Measurements from ENCODE around the gene HTRA2. TPM values are rescaled to one million over a fixed set of nuclear protein-coding genes. Genes with fewer than 3 reads are reported as not detected.

Gene HTRA2
- total and polyA plus RNA-seq, 4 donors, result 13.3 to 81.8 (median 18.5) TPM

DNA sequence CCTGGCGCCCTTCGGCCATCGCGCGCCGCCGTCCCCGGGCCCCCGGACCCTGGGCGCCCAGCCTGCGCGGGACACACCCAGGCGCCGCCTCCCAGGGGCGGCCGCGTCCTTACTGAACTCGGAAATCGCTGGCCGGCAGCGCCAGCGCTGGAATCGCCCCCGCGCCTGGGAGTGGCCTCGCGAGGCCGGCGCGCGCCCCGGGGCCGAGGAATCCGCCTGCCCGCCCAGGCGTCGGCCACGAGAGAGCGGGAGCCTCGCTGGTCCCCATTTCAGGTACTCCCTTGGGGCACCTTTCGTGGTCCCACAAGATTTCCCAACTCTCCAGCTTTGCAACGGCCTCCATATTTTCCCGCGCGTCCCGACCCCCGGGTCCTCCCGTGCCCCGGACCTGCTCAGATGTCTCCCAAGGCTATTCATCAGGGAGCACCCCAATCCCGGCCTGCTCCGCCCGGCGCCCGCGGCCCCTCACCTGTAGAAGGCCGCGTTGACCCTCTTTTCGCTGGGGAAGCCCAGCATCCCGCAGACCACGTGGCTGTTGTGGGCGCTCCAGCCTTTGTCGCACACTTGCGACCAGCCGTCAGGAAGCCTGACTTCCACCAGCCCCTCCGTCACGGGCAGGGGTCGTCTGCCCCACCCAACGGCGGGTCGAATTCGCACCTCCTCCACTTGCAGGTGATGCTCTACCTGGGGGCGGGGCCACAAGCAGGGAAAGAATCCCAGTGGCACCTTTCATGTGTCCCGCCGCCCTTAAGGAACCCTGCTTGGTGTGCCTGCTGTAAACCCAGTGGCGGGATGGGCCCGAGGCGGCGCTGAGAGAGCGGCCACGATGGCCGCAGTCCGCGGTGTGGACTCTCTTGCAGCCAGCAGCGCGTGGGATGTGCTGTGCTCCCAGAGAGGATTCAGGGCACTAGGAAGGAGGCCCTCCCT, 19.4 kb downstream of the HTRA2 start:
- H3K27me3 ChIP-seq (ENCODE audit: control insufficient read depth in 4 of 4, insufficient read depth in 4 of 4, low read length in 3 of 4), result no peaks in the 10 kb centered on the region
- 4% methylated on average over 85 of the region's 85 CpGs for WGBS
- peak overlapping the region; percentile 24 to 58 (median 56) for H3K4me3 ChIP-seq (ENCODE audit: low read depth in 1 of 3, low read length in 3 of 3)
- H3K9me3 ChIP-seq (ENCODE audit: control insufficient read depth in 4 of 4, low read length in 3 of 4), result no peaks in the 10 kb centered on the region
- peak; percentile 58 for DNase-seq (ENCODE audit: low spot score)
- TF ChIP-seq FOXA1 (IDR thresholded peaks at IDR 0.05) (no peak), JUND (IDR thresholded peaks at IDR 0.05) (no peak), RAD21 (IDR thresholded peaks at IDR 0.05) (no peak), EGR1 (IDR thresholded peaks at IDR 0.05; ENCODE audit: low read depth in 2 of 2) (no peak), GABPA (IDR thresholded peaks at IDR 0.05 in 1 of 2, conservative IDR thresholded peaks at IDR 0.05 in 1 of 2) (no peak), SP1 (IDR thresholded peaks at IDR 0.05) (no peak), RXRA (IDR thresholded peaks at IDR 0.05) (no peak), ZBTB33 (IDR thresholded peaks at IDR 0.05) (no peak)
- TF ChIP-seq, protein P1, sequence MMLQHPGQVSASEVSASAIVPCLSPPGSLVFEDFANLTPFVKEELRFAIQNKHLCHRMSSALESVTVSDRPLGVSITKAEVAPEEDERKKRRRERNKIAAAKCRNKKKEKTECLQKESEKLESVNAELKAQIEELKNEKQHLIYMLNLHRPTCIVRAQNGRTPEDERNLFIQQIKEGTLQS (IDR thresholded peaks at IDR 0.05), result no peak
- TF ChIP-seq, protein P2, sequence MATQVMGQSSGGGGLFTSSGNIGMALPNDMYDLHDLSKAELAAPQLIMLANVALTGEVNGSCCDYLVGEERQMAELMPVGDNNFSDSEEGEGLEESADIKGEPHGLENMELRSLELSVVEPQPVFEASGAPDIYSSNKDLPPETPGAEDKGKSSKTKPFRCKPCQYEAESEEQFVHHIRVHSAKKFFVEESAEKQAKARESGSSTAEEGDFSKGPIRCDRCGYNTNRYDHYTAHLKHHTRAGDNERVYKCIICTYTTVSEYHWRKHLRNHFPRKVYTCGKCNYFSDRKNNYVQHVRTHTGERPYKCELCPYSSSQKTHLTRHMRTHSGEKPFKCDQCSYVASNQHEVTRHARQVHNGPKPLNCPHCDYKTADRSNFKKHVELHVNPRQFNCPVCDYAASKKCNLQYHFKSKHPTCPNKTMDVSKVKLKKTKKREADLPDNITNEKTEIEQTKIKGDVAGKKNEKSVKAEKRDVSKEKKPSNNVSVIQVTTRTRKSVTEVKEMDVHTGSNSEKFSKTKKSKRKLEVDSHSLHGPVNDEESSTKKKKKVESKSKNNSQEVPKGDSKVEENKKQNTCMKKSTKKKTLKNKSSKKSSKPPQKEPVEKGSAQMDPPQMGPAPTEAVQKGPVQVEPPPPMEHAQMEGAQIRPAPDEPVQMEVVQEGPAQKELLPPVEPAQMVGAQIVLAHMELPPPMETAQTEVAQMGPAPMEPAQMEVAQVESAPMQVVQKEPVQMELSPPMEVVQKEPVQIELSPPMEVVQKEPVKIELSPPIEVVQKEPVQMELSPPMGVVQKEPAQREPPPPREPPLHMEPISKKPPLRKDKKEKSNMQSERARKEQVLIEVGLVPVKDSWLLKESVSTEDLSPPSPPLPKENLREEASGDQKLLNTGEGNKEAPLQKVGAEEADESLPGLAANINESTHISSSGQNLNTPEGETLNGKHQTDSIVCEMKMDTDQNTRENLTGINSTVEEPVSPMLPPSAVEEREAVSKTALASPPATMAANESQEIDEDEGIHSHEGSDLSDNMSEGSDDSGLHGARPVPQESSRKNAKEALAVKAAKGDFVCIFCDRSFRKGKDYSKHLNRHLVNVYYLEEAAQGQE (IDR thresholded peaks at IDR 0.05), result no peak
- H3K36me3 ChIP-seq (ENCODE audit: control insufficient read depth in 4 of 4, insufficient read depth in 3 of 4, low read depth in 1 of 4, low read length in 3 of 4), result no peaks in the 10 kb centered on the region
- H3K27ac ChIP-seq (ENCODE audit: low read depth in 1 of 2, low read length in 2 of 2), result no peak overlapping the region
- H3K9ac ChIP-seq (ENCODE audit: low read depth in 1 of 2, low read length in 2 of 2), result peak overlapping the region in 1 of 2 donors; percentile 47
- peaks cover 5 to 16% (median 10%) of the 10 kb centered on the region in 4 donors for H3K4me1 ChIP-seq (ENCODE audit: control insufficient read depth in 4 of 4, insufficient read depth in 4 of 4, low read length in 3 of 4)

GRCh38 chr2:74550231-74550630, 20.5 kb downstream of the HTRA2 start:
- Histone ChIP-seq H3K4me3 (ENCODE audit: low read depth in 1 of 3, low read length in 3 of 3) (no peak overlapping the region), H3K36me3 (ENCODE audit: control insufficient read depth in 4 of 4, insufficient read depth in 3 of 4, low read depth in 1 of 4, low read length in 3 of 4) (no peaks in the 10 kb centered on the region), H3K4me1 (ENCODE audit: control insufficient read depth in 4 of 4, insufficient read depth in 4 of 4, low read length in 3 of 4) (peaks cover 5 to 19% (median 12%) of the 10 kb centered on the region in 4 donors), H3K27ac (ENCODE audit: low read depth in 1 of 2, low read length in 2 of 2) (no peak overlapping the region), H3K27me3 (ENCODE audit: control insufficient read depth in 4 of 4, insufficient read depth in 4 of 4, low read length in 3 of 4) (no peaks in the 10 kb centered on the region), H3K9ac (ENCODE audit: low read depth in 1 of 2, low read length in 2 of 2) (no peak overlapping the region), H3K9me3 (ENCODE audit: control insufficient read depth in 4 of 4, low read length in 3 of 4) (no peaks in the 10 kb centered on the region)
- WGBS, result 75% methylated on average over 7 of the region's 7 CpGs
- DNase-seq (ENCODE audit: low spot score), result no peak
- no peak for TF ChIP-seq RAD21 (IDR thresholded peaks at IDR 0.05)
- TF ChIP-seq, protein P2 (IDR thresholded peaks at IDR 0.05), result no peak
- no peak for TF ChIP-seq ZBTB33 (IDR thresholded peaks at IDR 0.05)
- TF ChIP-seq CTCF (IDR thresholded peaks at IDR 0.05; ENCODE audit: low read depth, low read length, missing input control), result no peak
- no peak for TF ChIP-seq GABPA (IDR thresholded peaks at IDR 0.05 in 1 of 2, conservative IDR thresholded peaks at IDR 0.05 in 1 of 2)
- no peak for TF ChIP-seq FOXA1 (IDR thresholded peaks at IDR 0.05)
- no peak for TF ChIP-seq HNF4A (conservative IDR thresholded peaks at IDR 0.05)
- TF ChIP-seq, protein P3, sequence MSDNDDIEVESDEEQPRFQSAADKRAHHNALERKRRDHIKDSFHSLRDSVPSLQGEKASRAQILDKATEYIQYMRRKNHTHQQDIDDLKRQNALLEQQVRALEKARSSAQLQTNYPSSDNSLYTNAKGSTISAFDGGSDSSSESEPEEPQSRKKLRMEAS (IDR thresholded peaks at IDR 0.05), result no peak
- TF ChIP-seq FOXA2 (IDR thresholded peaks at IDR 0.05), result no peak
- TF ChIP-seq, protein P1 (IDR thresholded peaks at IDR 0.05), result no peak
- no peak for TF ChIP-seq JUND (IDR thresholded peaks at IDR 0.05)
- no peak for TF ChIP-seq HNF4G (IDR thresholded peaks at IDR 0.05)

Data from liver (tissue), 9 donors.